ENCODE data around the gene USH1G. TPM values are rescaled to one million over a fixed set of nuclear protein-coding genes. Genes with fewer than 3 reads are reported as not detected.

USH1G gene
- total RNA-seq, 1 donor from 2014 or later = not detected

DNA sequence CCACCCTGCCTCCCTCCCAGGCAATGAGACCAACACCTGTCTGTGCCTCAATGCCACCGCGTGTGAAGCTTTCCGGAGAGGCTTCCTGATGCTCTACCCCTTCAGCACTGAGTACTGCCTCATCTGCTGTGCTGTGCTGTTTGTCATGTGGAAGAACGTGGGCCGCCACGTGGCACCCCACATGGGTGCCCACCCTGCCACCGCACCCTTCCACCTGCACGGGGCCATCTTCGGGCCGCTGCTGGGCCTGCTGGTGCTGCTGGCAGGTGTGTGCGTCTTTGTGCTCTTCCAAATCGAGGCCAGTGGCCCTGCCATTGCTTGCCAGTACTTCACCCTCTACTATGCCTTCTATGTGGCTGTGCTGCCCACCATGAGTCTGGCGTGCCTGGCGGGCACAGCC, 23.6 kb upstream of the USH1G start:
- no peak overlapping the region for H3K4me3 ChIP-seq (ENCODE audit: low read depth, low read length)
- no peak for DNase-seq (ENCODE audit: low read depth)
- TF ChIP-seq, protein P1, sequence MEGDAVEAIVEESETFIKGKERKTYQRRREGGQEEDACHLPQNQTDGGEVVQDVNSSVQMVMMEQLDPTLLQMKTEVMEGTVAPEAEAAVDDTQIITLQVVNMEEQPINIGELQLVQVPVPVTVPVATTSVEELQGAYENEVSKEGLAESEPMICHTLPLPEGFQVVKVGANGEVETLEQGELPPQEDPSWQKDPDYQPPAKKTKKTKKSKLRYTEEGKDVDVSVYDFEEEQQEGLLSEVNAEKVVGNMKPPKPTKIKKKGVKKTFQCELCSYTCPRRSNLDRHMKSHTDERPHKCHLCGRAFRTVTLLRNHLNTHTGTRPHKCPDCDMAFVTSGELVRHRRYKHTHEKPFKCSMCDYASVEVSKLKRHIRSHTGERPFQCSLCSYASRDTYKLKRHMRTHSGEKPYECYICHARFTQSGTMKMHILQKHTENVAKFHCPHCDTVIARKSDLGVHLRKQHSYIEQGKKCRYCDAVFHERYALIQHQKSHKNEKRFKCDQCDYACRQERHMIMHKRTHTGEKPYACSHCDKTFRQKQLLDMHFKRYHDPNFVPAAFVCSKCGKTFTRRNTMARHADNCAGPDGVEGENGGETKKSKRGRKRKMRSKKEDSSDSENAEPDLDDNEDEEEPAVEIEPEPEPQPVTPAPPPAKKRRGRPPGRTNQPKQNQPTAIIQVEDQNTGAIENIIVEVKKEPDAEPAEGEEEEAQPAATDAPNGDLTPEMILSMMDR (conservative IDR thresholded peaks at IDR 0.05; ENCODE audit: low read depth, low read length) = no peak

DNA sequence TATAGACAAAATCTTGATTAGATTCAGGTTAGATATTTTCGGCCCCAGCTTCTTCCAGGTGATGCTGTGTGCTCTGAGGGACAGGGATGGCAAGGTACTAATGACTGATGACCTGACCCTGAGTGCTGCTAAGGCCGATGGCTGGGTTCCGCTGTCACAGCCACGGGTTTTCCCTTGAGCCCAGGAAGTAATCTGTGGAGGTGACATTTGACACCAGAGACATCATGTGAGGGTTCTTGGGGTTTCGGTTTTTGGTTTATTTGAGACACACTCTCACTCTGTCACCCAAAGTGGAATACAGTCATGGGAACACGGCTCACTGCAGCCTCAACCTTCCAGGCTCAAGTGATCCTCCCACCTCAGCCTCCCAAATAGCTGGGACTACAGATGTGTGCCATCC, 22.5 kb upstream of the USH1G start:
- no peak for DNase-seq (ENCODE audit: low read depth)
- H3K4me3 ChIP-seq (ENCODE audit: low read depth, low read length) = no peak overlapping the region
- TF ChIP-seq, protein P1 (conservative IDR thresholded peaks at IDR 0.05; ENCODE audit: low read depth, low read length) = no peak

DNA sequence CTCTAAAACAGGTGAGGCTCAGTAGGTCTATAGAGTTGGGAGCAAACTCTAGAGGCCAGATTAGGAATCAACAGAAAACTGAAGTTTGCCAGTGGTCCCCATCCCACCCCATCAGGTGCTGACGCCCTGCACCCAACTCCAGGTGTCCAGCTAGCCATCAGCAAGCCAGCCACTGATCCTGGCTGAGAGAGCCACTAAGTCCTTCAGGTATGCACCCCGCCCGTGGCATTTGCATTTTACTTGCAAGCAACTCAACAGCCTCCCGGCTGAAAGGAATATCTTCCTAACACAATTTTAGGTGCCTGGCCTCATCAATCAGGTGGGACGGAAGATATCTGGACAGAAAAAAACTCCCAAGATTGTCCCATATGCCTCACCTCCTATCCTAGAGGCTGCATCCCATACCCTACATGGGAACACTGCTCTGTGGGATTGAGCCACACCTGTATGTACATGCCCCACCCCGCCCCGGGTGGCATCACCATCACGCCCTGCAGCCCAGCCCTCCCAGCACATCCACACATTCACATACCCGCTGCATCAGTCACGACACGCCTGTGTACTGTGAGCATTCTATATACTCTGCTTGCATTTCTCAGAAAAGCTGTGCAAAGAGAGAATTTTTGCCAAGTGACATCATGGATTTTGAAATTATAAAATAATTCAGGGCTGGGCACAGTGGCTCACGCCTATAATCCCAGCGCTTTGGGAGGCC, 20.9 kb upstream of the USH1G start:
- TF ChIP-seq, protein P1 (conservative IDR thresholded peaks at IDR 0.05; ENCODE audit: low read depth, low read length) = no peak
- no peak for DNase-seq (ENCODE audit: low read depth)
- H3K4me3 ChIP-seq (ENCODE audit: low read depth, low read length) = no peak overlapping the region

DNA sequence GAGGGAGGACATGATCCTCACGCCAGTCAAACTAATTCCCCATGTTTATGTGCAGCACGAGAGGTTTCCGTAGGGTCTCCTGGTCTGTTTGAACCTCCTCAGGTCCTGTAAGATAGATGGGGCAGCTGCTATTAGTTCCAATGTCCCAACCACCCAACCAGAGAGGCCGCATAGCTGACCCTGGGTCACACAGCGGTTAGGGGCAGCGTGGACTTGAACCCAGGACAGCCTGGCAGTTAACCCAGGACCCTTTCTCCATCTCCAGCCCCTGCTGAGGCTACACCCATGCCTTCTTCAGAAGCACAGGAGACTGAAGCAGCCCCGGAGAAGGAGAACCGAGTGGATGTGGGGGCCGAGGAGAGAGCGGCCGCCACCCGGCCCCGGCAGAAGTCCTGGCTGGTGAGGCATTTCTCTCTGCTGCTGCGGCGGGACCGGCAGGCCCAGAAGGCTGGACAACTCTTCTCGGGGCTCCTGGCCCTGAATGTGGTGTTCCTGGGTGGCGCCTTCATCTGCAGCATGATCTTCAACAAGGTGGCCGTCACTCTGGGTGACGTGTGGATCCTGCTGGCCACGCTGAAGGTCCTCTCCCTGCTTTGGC, 18.2 kb upstream of the USH1G start:
- no peak overlapping the region for H3K4me3 ChIP-seq (ENCODE audit: low read depth, low read length)
- TF ChIP-seq, protein P1 (conservative IDR thresholded peaks at IDR 0.05; ENCODE audit: low read depth, low read length) = no peak

DNA sequence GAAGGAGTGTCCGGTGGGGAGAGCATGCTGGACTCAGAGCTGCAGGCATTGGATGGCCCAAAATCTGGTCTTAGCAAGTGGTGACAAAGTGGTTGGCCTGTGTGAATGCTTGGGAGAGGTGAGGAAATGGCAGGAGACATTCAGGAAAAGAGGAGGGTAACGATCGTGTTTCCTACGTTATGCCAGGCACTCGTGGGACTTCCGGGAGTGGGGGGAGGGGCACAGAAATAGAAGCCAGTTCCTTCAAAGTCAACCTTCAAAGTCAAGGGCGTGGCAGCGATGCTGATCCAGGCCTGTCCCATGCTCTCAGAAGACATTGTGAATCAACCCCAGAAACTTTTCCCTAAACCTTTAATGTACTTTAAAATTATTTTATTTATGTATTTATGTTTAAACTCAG, 16.5 kb upstream of the USH1G start:
- TF ChIP-seq, protein P1 (conservative IDR thresholded peaks at IDR 0.05; ENCODE audit: low read depth, low read length) = no peak
- no peak for DNase-seq (ENCODE audit: low read depth)
- no peak overlapping the region for H3K4me3 ChIP-seq (ENCODE audit: low read depth, low read length)

More for the DNA sequence above, 18.2 kb upstream of the USH1G start:
- DNase-seq (ENCODE audit: low read depth) = no peak

DNA sequence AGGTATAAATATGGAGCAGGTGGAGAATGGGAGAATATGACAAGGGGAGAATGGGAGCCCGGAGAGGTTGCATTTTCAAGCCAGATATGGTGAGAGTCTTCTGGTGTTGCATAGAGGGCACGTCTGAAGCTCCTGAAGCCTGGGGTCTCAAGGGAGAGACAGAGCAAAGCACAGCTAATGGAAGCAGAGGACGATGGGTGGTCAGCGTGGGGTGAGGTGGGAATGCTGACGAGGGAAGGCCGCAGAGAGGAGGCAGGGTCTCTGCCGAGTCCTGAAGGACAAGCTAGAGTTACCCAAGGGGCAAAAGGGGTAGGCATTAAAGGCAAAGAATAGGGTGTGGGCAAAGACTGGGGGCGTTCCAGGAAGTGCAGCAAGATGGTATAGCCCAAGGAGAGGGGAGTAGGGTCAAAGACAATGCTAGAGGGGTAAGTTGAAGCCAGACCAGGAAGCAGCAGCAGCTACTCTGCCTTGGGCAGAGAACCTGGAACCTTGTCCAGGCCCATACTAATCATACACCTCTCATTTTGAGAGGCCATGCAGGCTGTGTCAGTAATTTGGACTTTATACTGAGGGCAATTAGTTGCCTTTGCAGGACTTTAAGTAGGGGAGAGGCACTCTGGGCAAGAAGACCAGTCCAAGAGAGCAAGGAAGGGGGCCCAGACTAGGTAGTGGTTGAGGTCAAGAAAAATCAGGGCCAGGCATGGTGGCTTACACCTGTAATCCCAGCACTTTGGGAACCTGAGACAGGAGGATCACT, 15.3 kb upstream of the USH1G start:
- DNase-seq (ENCODE audit: low read depth) = no peak
- TF ChIP-seq, protein P1 (conservative IDR thresholded peaks at IDR 0.05; ENCODE audit: low read depth, low read length) = no peak
- no peak overlapping the region for H3K4me3 ChIP-seq (ENCODE audit: low read depth, low read length)
